ENCODE results near the gene CDH26.
A peak's percentile ranks its signal among the peaks of the same experiment; 100 is the strongest.
"Not testable (repeated sequence)": the region's sequence is repeated elsewhere in the genome, so short reads cannot be mapped to it uniquely, and the experiment has no call there.

Gene CDH26

GRCh38 chr20:59940129-59940955 lies 17.9 kb upstream of the CDH26 start, which contains the start of the genes FAM217B and PPP1R3D:
Gene FAM217B (plus strand): TSS chr20:59940389. CDS start chr20:59943944, 3,555 bp downstream.
Gene PPP1R3D (minus strand): TSS chr20:59940305. CDS start chr20:59939931, 374 bp downstream.
- intact Hi-C loops (cut with DNase I) = loop anchor here (10.0 kb wide), 1 partner anchor 114 kb away; no protein-coding TSS in a partner anchor
- peak; percentile 86 to 99 (median 95) for DNase-seq

DNA sequence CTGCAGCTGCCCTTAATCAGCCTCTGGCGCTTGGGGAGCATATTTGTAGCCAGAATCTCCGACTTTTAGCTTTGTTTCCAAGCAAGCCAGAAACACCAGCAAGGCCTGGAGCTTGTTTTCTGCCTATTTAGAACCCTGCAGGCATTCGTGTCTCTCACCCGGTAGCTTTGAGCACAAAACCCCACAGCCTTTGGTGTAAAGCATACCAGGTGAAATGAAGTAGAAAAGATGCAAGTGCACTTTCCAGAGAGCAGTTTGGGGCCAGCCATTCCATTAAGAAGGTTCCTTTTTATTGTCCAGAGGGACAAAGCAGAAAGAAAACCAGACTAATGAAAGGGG lies 17.3 kb upstream of the CDH26 start:
- intact Hi-C loops (cut with DNase I) = loop anchor here (10.0 kb wide), 1 partner anchor 114 kb away; no protein-coding TSS in a partner anchor
- DNase-seq = no peak

DNA sequence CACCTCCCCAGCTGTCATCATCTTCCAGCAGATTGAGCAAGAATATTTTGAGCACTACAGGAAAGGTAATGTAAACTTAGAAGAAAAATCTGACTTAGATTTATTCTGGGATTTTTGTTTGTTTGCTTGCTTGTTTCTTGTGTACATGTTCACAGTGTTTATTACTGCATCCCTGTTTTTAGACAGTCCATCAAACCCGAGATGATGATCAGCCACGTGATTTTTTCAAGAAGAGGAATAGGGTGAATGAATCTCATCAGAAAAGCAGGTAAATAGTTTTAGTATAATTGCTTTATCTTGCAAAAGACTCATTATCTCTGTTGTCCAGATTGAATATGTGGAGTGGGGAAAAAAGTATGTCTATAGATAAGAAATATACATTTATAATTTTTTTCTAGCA lies 16.0 kb upstream of the CDH26 start:
- DNase-seq = no peak
- intact Hi-C loops (cut with DNase I) = loop anchor here (10.0 kb wide), 1 partner anchor 113 kb away; no protein-coding TSS in a partner anchor

DNA sequence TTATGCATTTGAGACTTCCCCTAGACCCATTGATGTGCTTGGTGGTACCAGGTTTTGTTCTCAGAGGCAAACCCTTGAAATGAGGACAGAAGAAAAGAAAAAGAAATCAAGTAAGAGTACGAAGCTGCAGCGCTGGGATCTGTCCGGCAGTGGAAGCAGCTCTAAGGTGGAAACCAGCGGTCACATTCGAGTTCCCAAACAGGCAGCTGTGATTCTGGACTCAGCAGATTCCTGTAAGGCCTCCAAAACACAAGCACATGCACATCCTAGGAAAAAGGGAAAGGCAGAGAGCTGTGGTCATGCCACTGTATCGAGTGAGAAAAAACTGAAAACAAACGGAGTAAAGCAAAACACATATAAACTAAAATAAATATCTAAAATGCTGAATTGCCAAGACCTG lies 13.5 kb upstream of the CDH26 start:
- no peak for DNase-seq
- intact Hi-C loops (cut with DNase I) = loop anchor here (5.0 to 10.0 kb wide), 2 partner anchors 110 to 268 kb away; no protein-coding TSS in a partner anchor

- intact Hi-C loops (cut with DNase I) = loop anchor here (5.0 to 10.0 kb wide), 2 partner anchors 110 to 267 kb away; no protein-coding TSS in a partner anchor
- no peak for DNase-seq
Observed at GRCh38 chr20:59945175-59945574, 13.0 kb upstream of the CDH26 start.

- intact Hi-C loops (cut with DNase I) = loop anchor here (5.0 to 10.0 kb wide), 2 partner anchors 109 to 267 kb away; no protein-coding TSS in a partner anchor
- no peak for DNase-seq
Observed at GRCh38 chr20:59945731-59946130, 12.5 kb upstream of the CDH26 start.

GRCh38 chr20:59947376-59947775 lies 10.8 kb upstream of the CDH26 start:
- intact Hi-C loops (cut with DNase I) = loop anchor here (5.0 to 10.0 kb wide), 2 partner anchors 107 to 265 kb away; no protein-coding TSS in a partner anchor
- no peak for DNase-seq

DNA sequence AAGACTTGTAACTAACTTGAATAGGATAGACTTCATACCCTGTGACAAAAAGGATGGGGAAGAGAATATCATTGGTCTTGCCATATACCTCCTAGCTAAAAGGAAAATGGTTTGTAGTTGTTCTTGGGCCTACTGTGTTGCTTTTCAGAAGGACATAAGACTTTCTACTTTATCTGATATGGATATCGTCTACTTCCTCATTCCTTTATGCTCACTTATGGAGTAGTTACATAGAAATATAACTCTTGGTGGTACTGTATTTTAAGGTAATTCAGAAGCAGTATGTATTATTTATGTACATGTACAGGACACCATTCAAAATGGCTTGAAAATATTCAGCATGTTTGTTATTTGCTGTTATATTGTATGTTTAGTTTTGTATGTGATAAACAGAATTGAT lies 10.0 kb upstream of the CDH26 start:
- intact Hi-C loops (cut with DNase I) = loop anchor here (5.0 to 10.0 kb wide), 2 partner anchors 107 to 264 kb away; no protein-coding TSS in a partner anchor
- DNase-seq = no peak

DNA sequence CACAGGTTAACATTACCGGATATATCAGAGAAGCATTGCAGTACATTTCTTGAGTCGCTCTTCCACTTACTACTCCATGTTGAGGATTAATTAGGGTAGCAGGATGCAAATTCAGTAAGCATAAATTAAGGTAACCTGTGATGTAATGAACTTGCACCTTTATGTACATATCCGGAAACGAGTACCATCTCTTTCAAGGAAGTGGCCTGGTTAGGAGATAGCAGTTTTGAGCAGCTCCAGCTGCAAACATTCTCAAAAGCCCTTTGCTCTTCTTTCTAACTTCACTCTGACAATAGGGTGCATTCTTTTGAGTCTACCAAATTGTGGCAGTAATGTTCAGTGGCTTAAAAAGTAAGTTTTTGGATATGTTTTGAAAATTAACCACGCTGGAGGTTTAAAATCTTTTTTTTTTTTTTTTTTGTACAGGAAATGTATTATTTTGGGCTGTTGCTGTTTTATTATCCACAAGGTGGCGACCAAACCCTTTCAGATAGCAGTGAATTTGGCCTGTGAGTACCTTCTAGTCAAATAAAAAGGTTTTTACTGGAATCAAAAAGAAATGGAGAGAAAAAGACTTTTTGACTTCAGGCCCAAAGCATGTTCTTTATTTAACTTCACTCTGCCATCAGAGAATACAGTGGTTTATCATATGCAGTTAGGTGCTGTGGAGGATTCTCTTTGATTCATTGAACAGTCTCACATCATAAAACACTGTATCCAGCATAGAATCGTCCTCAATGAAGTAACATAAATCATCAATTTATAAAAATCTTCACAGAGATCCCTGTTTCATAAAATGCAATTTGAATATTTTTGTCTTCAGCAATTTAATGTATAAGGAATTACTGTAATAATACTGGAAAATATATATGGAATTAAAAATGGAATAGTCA lies 9.1 kb upstream of the CDH26 start:
- DNase-seq = no peak
- intact Hi-C loops (cut with DNase I) = loop anchor here (5.0 to 10.0 kb wide), 2 partner anchors 106 to 263 kb away; no protein-coding TSS in a partner anchor

DNA sequence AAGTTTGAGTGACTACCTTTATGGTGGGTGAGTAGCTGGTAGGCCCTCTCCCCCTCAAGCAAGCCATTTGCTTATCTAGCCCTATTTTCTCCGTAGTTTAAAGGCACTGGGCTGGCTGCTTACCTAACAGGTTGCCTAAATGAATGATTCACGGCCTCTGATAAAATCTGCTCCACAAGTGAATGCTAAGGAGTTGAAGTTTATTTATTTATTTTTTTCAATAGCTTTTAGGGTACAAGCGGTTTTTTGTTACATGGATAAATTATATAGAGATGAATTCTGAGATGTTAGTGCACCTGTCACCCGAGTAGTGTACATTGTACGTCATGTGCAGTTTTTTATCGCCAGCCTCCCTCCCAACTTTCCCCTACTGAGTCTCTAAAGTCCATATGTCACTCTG lies 8.3 kb upstream of the CDH26 start:
- intact Hi-C loops (cut with DNase I) = loop anchor here (5.0 to 10.0 kb wide), 2 partner anchors 105 to 262 kb away; no protein-coding TSS in a partner anchor
- no peak for DNase-seq

- no peak for DNase-seq
- intact Hi-C loops (cut with DNase I) = no loop called here
Observed at GRCh38 chr20:59954718-59955117, 3.5 kb upstream of the CDH26 start.

GRCh38 chr20:59955131-59955796 lies 3.0 kb upstream of the CDH26 start:
- intact Hi-C loops (cut with DNase I) = no loop called here
- DNase-seq = no peak

DNA sequence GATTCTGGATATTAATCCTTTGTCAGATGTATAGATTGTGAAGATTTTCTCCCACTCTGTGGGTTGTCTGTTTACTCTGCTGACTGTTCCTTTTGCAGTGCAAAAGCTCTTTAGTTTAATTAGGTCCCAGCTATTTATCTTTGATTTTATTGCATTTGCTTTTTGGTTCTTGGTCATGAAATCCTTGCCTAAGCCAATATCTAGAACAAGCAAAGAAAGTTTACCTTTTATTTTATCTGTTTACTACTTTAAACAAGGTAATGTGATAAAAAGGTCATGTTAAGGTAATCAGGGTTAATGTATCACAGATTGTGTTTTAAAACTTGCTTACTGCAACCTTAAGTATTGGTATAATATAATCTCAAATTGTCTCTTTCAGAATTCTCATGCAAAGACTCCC lies 655 bp upstream of the CDH26 start:
- DNase-seq; intact Hi-C loops (cut with DNase I): not testable (repeated sequence)

DNA sequence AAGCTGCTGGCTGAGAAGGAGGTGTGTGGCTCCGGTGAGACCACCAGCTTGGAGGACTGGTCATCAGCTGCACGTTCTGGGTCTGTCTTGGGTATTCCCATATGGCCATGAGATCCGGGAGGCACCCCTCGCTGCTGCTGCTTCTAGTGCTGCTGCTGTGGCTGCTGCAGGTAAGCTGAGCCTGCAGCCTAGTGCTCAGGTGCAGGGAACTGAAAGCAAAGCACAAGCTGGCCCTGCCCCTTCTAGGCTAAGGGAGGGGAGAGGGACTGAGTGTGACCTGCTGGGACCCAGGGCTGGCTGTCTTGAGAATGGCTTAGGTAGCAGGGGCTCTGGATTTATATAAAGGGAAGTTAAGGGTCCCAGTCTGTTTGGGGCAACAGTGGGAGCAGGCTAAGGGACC lies 403 bp downstream of the CDH26 start:
- intact Hi-C loops (cut with DNase I) = no loop called here
- peak in 1 of 10 donors; percentile 54 for DNase-seq

- DNase-seq = no peak
- intact Hi-C loops (cut with DNase I) = no loop called here
Observed at GRCh38 chr20:59961423-59961822, 3.2 kb downstream of the CDH26 start.

- DNase-seq = no peak
- intact Hi-C loops (cut with DNase I) = no loop called here
Observed at GRCh38 chr20:59962155-59962554, 3.9 kb downstream of the CDH26 start.

GRCh38 chr20:59966428-59966827 lies 8.2 kb downstream of the CDH26 start:
- DNase-seq = peak in 1 of 10 donors; percentile 34
- intact Hi-C loops (cut with DNase I) = no loop called here

- no peak for DNase-seq
- intact Hi-C loops (cut with DNase I) = no loop called here
Observed at GRCh38 chr20:59971428-59971827, 13.2 kb downstream of the CDH26 start.

DNA sequence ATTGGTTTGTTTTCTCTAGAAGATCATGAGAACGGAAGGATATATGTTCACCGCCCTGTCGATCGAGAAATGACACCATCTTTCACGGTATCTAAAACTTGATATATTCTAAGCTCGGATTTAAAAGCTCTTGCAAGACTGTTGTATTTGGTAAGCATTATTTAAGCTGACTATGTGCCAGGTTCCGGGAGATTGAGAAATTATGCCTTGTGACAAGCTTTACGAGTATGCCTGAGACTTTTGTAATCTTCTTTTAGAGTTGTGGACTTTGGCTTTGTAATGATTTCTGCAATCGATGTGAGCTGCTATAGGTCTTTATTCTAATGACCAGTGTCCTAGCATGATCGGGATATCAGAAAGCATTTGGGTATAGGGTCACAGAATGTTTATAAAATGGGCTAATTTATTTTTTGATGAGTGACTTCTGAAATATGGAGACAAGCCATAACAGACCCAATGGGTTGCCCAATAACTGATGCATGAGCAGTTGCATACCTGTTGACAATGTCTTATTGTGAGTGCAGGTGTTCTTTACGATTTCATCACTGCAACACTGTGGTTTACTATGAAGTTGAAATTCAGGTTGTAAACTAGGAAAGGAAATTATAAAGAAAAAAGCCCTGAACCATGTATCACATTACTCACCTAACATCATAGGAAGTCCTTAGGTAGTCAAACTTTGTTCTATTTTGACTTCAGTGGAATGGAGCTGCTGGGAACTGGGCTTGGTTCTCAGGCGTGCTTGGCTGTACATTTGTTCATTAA lies 14.0 kb downstream of the CDH26 start:
- intact Hi-C loops (cut with DNase I) = no loop called here
- no peak for DNase-seq

Data from posterior cingulate gyrus (tissue), 11 donors.